ENCODE measurements around the gene GUSB.
"Not testable (repeated sequence)": the region's sequence is repeated elsewhere in the genome, so short reads cannot be mapped to it uniquely, and the experiment has no call there.

The GUSB gene

GRCh38 chr7:65981965-65982792 is at the start of gene GUSB:
Gene GUSB (minus strand): TSS chr7:65982213. CDS start chr7:65982183, 30 bp downstream.
- DNase-seq (ENCODE audit: low read depth): peak; percentile 40

- DNase-seq (ENCODE audit: low read depth): not testable (repeated sequence)
These were observed 46.3 kb upstream of the GUSB start for GRCh38 chr7:66028342-66028741.

- no peak for DNase-seq (ENCODE audit: low read depth)
These were observed 34.1 kb upstream of the GUSB start for GRCh38 chr7:66016131-66016461.

GRCh38 chr7:66015440-66016130 is 33.6 kb upstream of the GUSB start:
- no peak for DNase-seq (ENCODE audit: low read depth)

GRCh38 chr7:66013938-66014337 is 31.9 kb upstream of the GUSB start:
- no peak for DNase-seq (ENCODE audit: low read depth)

- DNase-seq (ENCODE audit: low read depth): no peak
These were observed 25.2 kb upstream of the GUSB start for GRCh38 chr7:66007232-66007631.

GRCh38 chr7:66005115-66005671 is 23.2 kb upstream of the GUSB start:
- DNase-seq (ENCODE audit: low read depth): not testable (repeated sequence)

GRCh38 chr7:66000823-66001417 is 18.9 kb upstream of the GUSB start:
- DNase-seq (ENCODE audit: low read depth): not testable (repeated sequence)

- DNase-seq (ENCODE audit: low read depth): not testable (repeated sequence)
These were observed 13.0 kb upstream of the GUSB start for GRCh38 chr7:65994984-65995383.

GRCh38 chr7:65992526-65992925 is 10.5 kb upstream of the GUSB start:
- DNase-seq (ENCODE audit: low read depth): no peak

GRCh38 chr7:65991829-65992228 is 9.8 kb upstream of the GUSB start:
- not testable (repeated sequence) for DNase-seq (ENCODE audit: low read depth)

GRCh38 chr7:65989694-65990080 is 7.7 kb upstream of the GUSB start:
- DNase-seq (ENCODE audit: low read depth): no peak

GRCh38 chr7:65988503-65988902 is 6.5 kb upstream of the GUSB start:
- not testable (repeated sequence) for DNase-seq (ENCODE audit: low read depth)

- no peak for DNase-seq (ENCODE audit: low read depth)
These were observed 6.1 kb upstream of the GUSB start for GRCh38 chr7:65988084-65988483.

- DNase-seq (ENCODE audit: low read depth): no peak
These were observed 2.1 kb upstream of the GUSB start for GRCh38 chr7:65983965-65984658.

GRCh38 chr7:65980478-65981250 is 1.3 kb downstream of the GUSB start:
- DNase-seq (ENCODE audit: low read depth): no peak

- no peak for DNase-seq (ENCODE audit: low read depth)
These were observed 2.2 kb downstream of the GUSB start for GRCh38 chr7:65979583-65980477.

GRCh38 chr7:65978891-65979582 is 3.0 kb downstream of the GUSB start:
- no peak for DNase-seq (ENCODE audit: low read depth)

- DNase-seq (ENCODE audit: low read depth): no peak
These were observed 5.3 kb downstream of the GUSB start for GRCh38 chr7:65976659-65977196.
